ENCODE data around the gene NT5DC3. TPM values are rescaled to one million over a fixed set of nuclear protein-coding genes. Genes with fewer than 3 reads are reported as not detected.

NT5DC3 gene
- total RNA-seq, 2 donors from 2014 or later = 24.2 to 28.3 TPM

DNA sequence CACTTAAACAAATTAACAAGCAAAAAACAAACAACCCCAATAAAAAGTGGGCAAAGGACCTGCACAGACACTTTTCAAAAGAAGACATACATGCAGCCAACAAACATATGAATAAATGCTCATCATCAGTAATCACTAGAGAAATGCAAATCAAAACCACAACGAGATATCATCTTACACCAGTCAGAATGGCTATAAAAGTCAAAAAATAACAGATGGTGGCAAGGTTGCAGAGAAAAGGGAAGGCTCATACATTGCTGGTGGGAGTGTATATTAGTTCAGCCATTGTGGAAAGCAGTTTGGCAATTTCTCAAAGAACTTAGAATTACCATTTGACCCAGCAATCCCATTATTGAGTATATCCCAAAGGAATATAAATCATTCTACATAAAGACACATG is 34.6 kb upstream of the NT5DC3 start:
- Mint-ChIP-seq H3K4me3 (no peak overlapping the region), H3K9me3 (no peaks in the 10 kb centered on the region), H3K36me3 (ENCODE audit: low read depth) (no peaks in the 10 kb centered on the region), H3K27ac (no peak overlapping the region), H3K27me3 (ENCODE audit: insufficient read depth) (peaks cover 4% of the 10 kb centered on the region), H3K4me1 (peaks cover 24% of the 10 kb centered on the region)
- 0% methylated on average over 1 of the region's 1 CpG; no CpG with 5 or more reads in 1 of the 2 experiments for WGBS, 2 experiments (ENCODE audit: insufficient coverage in 1 of 2, insufficient read length in 1 of 2)
- H3K36me3 ChIP-seq (ENCODE audit: control insufficient read depth, insufficient read depth, low read length) = no peaks in the 10 kb centered on the region
- H3K9ac ChIP-seq (ENCODE audit: extremely low read depth, low read length, poor library complexity, severe bottlenecking) = no peak overlapping the region
- H3K27ac ChIP-seq (ENCODE audit: low read depth, low read length) = no peak overlapping the region
- no peak for DNase-seq
- H3K4me3 ChIP-seq (ENCODE audit: low read length) = no peak overlapping the region
- H3K27me3 ChIP-seq (ENCODE audit: control insufficient read depth, insufficient read depth, low read length, poor library complexity, severe bottlenecking) = no peaks in the 10 kb centered on the region
- H3K9me3 ChIP-seq (ENCODE audit: control insufficient read depth, low read length) = no peaks in the 10 kb centered on the region
- H3K4me1 ChIP-seq (ENCODE audit: control insufficient read depth, insufficient read depth, low read length) = peaks cover 8% of the 10 kb centered on the region
- TF ChIP-seq, protein P1, sequence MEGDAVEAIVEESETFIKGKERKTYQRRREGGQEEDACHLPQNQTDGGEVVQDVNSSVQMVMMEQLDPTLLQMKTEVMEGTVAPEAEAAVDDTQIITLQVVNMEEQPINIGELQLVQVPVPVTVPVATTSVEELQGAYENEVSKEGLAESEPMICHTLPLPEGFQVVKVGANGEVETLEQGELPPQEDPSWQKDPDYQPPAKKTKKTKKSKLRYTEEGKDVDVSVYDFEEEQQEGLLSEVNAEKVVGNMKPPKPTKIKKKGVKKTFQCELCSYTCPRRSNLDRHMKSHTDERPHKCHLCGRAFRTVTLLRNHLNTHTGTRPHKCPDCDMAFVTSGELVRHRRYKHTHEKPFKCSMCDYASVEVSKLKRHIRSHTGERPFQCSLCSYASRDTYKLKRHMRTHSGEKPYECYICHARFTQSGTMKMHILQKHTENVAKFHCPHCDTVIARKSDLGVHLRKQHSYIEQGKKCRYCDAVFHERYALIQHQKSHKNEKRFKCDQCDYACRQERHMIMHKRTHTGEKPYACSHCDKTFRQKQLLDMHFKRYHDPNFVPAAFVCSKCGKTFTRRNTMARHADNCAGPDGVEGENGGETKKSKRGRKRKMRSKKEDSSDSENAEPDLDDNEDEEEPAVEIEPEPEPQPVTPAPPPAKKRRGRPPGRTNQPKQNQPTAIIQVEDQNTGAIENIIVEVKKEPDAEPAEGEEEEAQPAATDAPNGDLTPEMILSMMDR (conservative IDR thresholded peaks at IDR 0.05) = no peak

DNA sequence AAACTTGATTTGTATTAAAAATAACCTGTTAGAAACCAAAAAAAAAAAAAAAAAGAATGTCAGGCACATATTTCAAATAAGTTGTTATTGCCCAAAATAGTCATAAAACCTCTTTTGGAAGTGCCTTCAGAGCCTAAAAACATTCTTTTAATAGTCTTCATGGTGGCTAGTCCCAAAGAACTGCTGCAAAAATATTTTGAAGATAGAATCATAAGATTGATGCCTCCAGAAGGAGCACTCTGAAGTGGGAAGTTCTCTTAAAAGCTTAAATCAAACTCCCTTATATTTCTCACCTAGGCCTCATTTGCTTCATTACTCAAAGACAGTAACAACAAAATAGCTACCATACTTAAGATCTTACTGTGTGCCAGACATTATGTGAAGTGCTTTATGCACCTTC is 27.2 kb upstream of the NT5DC3 start:
- no peaks in the 10 kb centered on the region for H3K9me3 Mint-ChIP-seq
- H3K4me1 ChIP-seq (ENCODE audit: control insufficient read depth, insufficient read depth, low read length) = no peaks in the 10 kb centered on the region
- no peak overlapping the region for H3K9ac ChIP-seq (ENCODE audit: extremely low read depth, low read length, poor library complexity, severe bottlenecking)
- no peak overlapping the region for H3K4me3 ChIP-seq (ENCODE audit: low read length)
- no peaks in the 10 kb centered on the region for H3K4me1 Mint-ChIP-seq
- H3K36me3 ChIP-seq (ENCODE audit: control insufficient read depth, insufficient read depth, low read length) = no peaks in the 10 kb centered on the region
- no peaks in the 10 kb centered on the region for H3K9me3 ChIP-seq (ENCODE audit: control insufficient read depth, low read length)
- H3K27ac Mint-ChIP-seq = no peak overlapping the region
- no peaks in the 10 kb centered on the region for H3K27me3 ChIP-seq (ENCODE audit: control insufficient read depth, insufficient read depth, low read length, poor library complexity, severe bottlenecking)
- H3K27me3 Mint-ChIP-seq (ENCODE audit: insufficient read depth) = no peaks in the 10 kb centered on the region
- no peak for DNase-seq
- no peak overlapping the region for H3K4me3 Mint-ChIP-seq
- H3K36me3 Mint-ChIP-seq (ENCODE audit: low read depth) = no peaks in the 10 kb centered on the region
- H3K27ac ChIP-seq (ENCODE audit: low read depth, low read length) = no peak overlapping the region
- TF ChIP-seq, protein P1 (conservative IDR thresholded peaks at IDR 0.05) = no peak

DNA sequence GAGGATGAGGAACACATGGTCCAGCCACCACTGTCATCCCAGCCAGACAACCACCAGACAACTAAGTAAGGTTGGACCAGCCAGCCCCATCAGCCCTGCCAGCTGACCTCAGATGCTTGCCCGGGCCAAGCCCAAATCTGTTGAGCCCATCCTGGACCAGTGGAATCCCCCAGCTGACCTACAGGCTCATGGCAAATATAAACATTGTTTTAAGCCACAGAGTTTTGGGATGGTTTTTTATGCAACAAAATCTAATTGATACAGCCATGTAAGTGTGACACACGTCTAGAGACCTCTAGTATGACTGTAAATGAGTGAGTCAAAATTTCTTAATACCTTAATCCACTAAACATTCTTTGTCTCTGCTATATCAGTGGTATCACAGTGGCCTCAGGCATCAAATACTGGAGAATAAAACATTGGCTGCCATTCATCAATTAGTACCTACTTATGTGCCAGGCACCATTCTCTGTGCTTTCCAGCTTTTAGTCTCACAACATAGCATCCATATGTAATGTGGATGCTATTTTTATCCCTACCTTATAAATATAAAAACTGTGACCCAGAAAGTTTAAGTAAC is 24.2 kb upstream of the NT5DC3 start:
- Histone ChIP-seq H3K36me3 (ENCODE audit: control insufficient read depth, insufficient read depth, low read length) (no peaks in the 10 kb centered on the region), H3K27me3 (ENCODE audit: control insufficient read depth, insufficient read depth, low read length, poor library complexity, severe bottlenecking) (no peaks in the 10 kb centered on the region), H3K4me1 (ENCODE audit: control insufficient read depth, insufficient read depth, low read length) (no peaks in the 10 kb centered on the region), H3K9me3 (ENCODE audit: control insufficient read depth, low read length) (no peaks in the 10 kb centered on the region), H3K27ac (ENCODE audit: low read depth, low read length) (no peak overlapping the region), H3K4me3 (ENCODE audit: low read length) (no peak overlapping the region), H3K9ac (ENCODE audit: extremely low read depth, low read length, poor library complexity, severe bottlenecking) (no peak overlapping the region)
- no peak overlapping the region for H3K27ac Mint-ChIP-seq
- WGBS, 2 experiments (ENCODE audit: insufficient coverage in 1 of 2, insufficient read length in 1 of 2) = 78 to 93% methylated on average over 1 to 2 of the region's 2 CpGs
- H3K9me3 Mint-ChIP-seq = no peaks in the 10 kb centered on the region
- H3K4me3 Mint-ChIP-seq = no peak overlapping the region
- no peaks in the 10 kb centered on the region for H3K36me3 Mint-ChIP-seq (ENCODE audit: low read depth)
- no peak for DNase-seq
- no peaks in the 10 kb centered on the region for H3K27me3 Mint-ChIP-seq (ENCODE audit: insufficient read depth)
- H3K4me1 Mint-ChIP-seq = no peaks in the 10 kb centered on the region
- TF ChIP-seq, protein P1 (conservative IDR thresholded peaks at IDR 0.05) = no peak

Data from endodermal cell (in vitro differentiated cells).